Posterior vena cava (tissue), 2 donors: Measurements from ENCODE around the gene RFC2. TPM values are rescaled to one million over a fixed set of nuclear protein-coding genes. Genes with fewer than 3 reads are reported as not detected.
"Not testable (repeated sequence)": the region's sequence is repeated elsewhere in the genome, so short reads cannot be mapped to it uniquely, and the experiment has no call there.

Experiments used
- DNase-seq: peaks from one replicate; pipeline ENCODE4 v3.0.0-alpha.2; 2020; ENCODE audit warnings: low spot score
- intact Hi-C, 2 donors: fragments of 100-400 bp; cut with DNase I; formaldehyde crosslinking; loops; one replicate each; pipeline versions ENCODE4 v1.14.1 to v1.14.2; 2022 to 2023
- total RNA-seq, 2 donors: library from RNA; stranded (reverse); fragmentation: NEBNext Ultra II Directional; extraction: Animal tissue kit (Norgen Biotek cat#: 25700); gene quantifications; one replicate each; pipeline ENCODE4 v1.2.1, GENCODE V29; 2021
- donor health status: DM: yes; HTN: yes; CAD: no.
- donor health status: DM: yes; HTN: yes; CAD: no.

RFC2 gene
- total RNA-seq, 2 donors from 2014 or later, result 12.5 to 12.8 TPM

DNA sequence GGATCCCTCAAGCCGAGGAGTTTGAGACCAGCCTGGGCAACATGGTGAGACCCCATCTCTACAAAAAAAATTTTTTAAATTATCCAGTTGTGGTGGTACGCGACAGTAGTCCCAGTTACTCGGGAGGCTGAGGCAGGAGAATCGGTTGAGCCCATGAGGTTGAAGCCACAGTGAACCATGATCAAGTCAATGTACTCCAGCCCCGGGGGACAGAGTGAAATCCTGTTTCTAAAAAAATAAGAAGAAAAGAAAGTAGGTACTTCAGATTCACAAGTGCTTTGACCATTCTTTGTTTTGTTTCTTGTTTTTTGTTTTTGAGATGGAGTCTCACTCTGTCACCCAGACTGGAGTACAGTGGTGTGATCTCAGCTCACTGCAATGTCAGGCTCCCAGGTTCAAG, 1.3 kb upstream of the RFC2 start:
- DNase-seq, result not testable (repeated sequence)
- intact Hi-C loops, result loop anchor here in 1 of 2 donors (10.0 kb wide), 1 partner anchor 51 kb away; no protein-coding TSS in a partner anchor

DNA sequence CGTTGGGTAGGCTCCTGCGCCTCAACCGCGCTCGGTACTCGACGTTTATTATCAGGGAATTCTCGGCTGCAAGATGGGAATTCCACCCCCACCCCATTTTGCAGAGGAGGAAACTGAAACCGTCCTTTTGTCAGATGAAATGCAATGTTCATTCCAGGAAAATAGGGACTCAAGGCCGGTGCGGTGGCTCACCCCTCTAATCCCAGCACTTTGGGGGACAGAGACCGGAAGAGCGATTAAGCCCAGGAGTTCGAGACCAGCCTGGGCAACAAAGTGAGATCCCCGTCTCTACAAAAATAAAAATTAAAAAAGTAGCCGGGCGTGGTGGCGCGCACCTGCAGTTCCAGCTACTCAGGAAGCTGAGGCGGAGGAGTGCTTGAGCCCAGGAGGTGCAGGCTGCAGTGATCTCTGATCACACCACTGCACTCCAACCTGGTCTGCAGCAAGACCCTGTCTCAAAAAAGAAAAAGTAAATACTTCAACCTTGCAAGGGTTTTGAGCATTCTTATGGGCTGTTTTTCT, 720 bp upstream of the RFC2 start:
- intact Hi-C loops, result loop anchor here in 1 of 2 donors (10.0 kb wide), 1 partner anchor 50 kb away; no protein-coding TSS in a partner anchor
- no peak for DNase-seq

DNA sequence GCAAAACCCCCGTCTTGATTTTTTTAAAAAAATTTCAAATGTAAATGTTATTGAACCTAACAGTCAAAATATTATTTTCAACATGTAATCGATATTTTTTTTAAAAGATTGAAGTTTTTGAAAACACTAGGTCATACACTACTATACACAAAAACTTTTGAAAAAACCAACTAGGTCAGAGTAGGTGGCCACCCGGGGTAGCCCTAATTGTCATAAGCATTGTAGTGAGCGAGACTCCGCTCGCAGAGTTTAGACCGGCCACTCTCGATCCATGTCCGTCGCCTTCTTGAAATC, 417 bp downstream of the RFC2 start:
- no peak for DNase-seq
- intact Hi-C loops, result loop anchor here in 1 of 2 donors (10.0 kb wide), 1 partner anchor 49 kb away; no protein-coding TSS in a partner anchor

DNA sequence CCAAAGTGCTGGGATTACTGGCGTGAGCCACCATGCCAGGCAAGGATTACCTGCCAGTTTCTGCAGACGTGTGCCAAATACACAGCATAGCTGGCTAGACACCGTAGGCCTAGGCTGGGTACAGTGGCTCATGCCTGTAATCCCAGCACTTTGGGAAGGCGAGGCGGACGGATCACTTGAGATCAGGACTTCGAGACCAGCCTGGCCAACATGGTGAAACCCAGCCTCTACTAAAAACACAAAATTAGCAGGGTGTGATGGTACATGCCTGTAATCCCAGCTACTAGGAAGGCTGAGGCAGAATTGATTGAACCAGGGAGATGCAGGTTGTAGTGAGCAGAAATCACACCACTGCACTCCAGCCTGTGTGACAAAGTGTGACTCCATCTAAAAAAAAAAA, 868 bp downstream of the RFC2 start:
- intact Hi-C loops, result loop anchor here in 1 of 2 donors (10.0 kb wide), 1 partner anchor 49 kb away; no protein-coding TSS in a partner anchor
- no peak for DNase-seq

DNA sequence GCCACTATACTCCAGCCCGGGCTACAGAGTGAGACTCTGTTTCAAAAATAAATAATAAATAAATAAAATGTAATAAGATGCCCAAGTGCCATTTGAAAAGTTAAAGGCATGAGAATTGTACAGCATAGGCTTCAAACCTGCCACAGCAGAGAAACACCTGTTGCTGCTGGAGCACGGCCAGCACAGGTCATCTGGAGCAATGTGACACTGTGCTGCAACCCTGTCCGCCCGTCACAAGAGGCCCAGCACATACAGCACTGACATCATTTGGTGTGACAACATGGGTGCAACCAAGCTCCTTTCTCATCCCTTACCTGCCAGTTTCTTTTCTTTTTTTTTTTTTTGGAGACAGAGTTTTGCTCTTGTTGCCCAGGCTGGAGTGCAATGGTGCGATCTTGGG, 1.3 kb downstream of the RFC2 start:
- intact Hi-C loops, result loop anchor here in 1 of 2 donors (10.0 kb wide), 1 partner anchor 48 kb away; no protein-coding TSS in a partner anchor
- DNase-seq, result no peak

DNA sequence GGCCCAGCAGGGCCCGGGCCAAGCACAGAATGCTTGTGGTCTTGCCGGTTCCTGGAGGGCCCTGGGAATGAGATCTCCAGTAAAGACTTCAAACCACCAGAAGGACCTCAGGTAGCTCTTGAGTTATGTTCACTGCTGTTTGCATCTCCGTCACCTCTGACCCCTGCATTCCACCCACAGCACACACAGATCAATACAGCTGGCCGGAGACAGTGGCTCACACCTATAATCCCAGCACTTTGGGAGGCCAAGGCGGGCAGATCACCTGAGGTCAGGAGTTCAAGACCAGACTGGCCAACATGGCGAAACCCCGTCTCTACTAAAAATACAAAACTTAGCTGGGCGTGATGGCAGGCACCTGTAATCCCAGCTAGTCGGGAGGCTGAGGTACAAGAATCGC, 5.1 kb downstream of the RFC2 start:
- DNase-seq, intact Hi-C loops: not testable (repeated sequence)

DNA sequence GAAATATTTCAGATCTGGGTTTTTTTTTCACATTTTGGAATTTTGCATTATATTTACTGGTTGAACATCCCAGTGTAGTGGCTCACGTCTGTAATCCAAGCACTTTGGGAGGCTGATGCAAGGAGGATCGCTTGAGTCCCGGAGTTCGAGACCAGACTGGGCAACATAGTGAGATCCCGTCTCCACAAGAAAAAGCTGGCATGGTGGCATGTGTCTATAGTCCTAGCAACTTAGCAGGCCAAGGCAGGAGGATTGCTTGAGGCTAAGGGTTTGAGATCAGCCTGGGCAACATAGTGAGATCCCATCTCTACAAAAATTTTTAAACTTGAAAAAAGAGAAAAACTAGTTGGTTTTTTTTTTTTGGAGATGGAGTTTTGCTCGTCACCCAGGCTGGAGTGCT, 6.0 kb downstream of the RFC2 start:
- intact Hi-C loops, result no loop called here
- DNase-seq, result no peak

DNA sequence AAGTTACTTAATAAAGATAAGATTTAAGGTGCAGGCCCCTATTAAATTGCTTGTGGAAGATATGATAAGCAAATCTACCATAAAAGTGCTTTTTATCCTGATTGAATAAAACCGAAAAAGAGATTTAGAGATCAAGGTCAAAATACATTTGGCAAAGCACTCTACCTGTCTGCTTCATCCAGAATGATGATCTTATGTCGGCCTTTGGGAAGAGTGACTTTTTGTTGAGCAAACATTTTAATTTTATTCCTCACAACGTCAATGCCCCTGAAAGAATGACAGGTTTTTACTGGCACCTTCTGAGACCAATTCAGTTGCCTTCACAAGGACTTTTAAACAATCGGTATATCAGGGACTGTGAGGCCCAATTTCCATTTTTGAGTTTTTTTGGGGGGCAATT, 7.7 kb downstream of the RFC2 start:
- no peak for DNase-seq
- intact Hi-C loops, result no loop called here

DNA sequence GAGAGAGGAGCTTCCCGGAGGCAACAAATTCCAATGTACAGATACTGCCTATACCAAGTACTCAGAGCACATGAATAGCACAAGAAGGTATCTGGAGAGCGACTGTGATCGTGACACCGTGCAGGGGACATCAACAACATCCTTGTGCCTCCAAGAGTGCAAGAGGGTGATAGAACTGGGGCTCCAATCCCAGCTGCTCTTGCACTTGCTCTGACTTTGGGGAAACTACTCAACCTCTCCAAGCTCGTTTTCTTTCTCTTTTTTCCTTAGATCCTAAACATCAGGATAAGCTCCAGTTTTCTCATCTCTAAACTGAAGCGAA, 12.1 kb downstream of the RFC2 start:
- no peak for DNase-seq
- intact Hi-C loops, result no loop called here

DNA sequence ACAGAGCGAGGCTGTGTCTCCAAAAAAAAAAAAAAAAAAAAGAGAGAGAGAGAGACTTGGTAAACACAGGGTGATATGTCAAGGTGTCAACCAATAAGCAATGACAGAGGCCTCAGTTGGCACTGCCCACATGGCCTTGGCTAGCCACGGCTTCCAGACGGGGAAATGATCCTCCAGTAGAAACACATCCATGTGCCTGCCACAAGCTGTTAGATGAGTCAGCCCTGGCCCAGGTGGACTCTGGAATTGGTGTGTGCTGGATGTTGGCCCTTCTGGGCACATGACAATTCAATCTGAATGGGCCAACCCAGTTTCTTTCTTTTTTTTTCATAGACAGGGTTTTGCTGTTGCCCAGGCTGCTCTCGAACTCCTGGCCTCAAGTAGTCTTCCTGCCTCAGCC, 13.7 kb downstream of the RFC2 start:
- no peak for DNase-seq
- intact Hi-C loops, result no loop called here

DNA sequence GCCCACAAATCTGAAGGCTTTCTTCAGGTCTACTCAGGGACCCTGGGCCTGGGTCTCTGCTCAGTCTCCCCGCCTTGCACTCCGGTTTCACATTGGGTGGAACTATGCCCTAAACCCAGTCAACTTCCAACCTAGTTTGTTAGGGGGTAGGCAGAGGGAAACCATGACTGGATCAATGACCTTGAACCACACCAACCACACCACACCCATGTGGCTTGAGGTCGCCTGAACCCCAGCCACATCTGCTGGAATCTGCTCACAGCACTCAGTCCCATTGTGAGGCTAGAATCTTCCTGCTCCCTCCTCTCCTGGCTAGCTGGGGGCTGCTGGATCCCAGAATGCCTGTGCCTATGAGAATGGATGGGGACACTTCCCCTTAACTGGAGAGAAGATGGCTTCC, 17.9 kb downstream of the RFC2 start:
- DNase-seq, result no peak
- intact Hi-C loops, result no loop called here

DNA sequence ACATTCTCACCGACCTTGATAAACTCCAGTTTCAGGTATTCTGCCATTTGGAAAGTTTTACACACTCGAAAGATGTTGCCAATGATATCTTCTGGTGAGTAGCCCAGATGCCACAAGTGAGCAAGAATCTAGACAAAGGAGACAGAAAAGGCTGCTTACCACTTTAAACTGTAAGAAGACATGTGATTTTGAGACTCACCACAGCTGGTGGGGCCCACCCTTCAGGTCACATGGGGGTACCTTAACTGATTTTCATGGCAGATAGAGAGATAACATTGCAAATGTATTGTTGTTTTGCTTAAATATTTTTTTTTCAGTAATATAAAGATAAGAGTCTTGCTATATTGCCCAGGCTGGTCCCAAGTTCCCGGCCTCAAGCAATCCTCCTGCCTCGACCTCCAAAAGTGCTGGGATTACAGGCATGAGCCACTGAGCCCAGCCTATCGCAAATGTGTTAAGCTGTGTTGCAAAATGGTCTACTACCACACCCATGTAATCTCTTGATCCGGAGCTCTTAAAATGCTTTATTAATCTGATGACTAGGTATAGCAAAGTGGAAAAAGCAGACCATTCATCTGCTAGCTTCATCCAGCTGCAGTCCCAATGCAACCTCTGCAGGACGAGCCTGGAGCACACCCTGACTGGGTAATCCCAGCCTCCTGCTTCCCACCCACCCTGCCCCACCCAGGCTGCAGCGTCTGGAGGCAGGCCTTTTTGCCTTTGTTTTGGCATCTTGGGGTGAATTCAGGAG, 18.5 kb downstream of the RFC2 start:
- intact Hi-C loops, result no loop called here
- DNase-seq, result no peak

DNA sequence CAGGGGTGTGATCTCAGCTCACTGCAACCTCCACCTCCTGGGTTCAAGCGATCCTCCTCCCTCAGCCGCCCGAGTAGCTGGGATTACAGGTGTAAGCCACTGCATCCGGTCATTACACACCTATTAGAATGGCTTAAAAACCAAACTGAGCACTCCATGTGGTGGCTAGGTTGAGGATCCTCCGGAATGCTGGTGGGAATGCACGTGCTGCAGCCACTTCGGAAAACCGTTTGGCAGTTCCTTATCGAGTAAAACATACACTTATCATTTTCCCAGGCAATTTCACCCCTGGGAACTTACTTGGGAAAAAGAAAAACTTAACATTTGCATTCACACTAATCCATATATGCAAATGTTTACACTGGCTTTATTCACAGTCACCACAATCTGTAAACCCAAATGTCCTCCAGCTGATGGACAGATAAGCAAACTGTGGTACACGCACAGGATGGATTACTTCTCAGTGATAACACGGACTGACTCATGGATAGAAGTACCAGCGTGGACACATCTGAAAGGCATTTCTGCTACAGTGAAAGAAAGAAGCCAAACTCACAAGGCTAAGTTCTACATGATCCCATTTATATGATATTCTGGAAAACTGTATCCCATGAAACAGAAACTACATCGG, 20.4 kb downstream of the RFC2 start:
- DNase-seq, result no peak
- intact Hi-C loops, result no loop called here

DNA sequence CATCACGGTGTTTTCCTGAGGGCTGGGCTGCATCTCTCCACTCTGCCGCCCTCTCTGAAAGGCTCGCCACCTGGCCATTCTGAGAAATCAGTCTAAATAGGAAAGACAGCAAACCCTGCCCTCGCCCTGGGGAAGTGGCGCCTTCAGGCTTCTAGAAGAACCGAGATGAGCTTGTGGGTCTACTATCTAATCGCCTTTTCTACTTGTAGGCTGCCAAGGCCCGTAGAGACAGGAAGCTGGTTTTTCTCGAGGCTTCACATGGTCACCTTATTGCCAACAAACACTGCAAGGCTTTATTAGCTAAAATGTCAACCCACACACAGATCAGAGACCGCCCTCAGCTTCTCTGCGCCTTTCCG, 23.0 kb downstream of the RFC2 start:
- intact Hi-C loops, result no loop called here

DNA sequence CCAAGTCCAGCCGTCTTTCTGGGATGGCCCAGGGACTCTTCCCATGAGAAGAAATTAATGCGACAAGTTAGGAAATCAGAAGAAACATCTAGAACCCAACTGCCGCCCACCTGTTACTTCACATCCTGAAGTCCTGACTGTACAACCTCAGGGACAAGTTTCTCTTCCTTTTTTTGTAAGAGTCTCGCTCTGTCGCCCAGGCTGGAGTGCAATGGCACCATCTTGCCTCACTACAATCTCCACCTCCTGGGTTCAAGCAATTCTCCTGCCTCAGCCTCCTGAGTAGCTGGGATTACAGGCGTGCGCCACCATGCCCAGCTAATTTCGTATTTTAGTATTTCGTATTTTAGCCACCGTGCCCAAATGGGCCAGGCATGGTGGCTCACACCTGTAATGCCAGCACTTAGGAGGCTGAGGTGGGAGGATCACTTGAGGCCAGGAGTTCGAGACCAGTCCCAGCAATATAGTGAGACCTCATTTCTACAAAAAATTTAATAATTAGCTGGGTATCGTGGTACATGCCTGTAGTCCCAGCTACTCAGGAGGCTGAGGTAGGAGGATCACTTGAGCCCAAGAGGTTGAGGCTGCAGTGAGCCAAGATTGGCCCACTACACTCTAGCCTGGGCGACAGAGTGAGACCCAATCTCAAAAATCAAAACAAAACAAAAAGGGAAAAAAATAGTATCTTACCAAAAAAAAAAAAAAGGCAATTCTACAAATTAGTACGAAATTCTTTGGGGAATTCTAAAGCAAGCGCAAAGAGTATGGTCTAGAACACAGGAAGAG, 23.6 kb downstream of the RFC2 start:
- intact Hi-C loops, result no loop called here
- DNase-seq, result no peak

More for the DNA sequence above, 23.0 kb downstream of the RFC2 start:
- no peak for DNase-seq

DNA sequence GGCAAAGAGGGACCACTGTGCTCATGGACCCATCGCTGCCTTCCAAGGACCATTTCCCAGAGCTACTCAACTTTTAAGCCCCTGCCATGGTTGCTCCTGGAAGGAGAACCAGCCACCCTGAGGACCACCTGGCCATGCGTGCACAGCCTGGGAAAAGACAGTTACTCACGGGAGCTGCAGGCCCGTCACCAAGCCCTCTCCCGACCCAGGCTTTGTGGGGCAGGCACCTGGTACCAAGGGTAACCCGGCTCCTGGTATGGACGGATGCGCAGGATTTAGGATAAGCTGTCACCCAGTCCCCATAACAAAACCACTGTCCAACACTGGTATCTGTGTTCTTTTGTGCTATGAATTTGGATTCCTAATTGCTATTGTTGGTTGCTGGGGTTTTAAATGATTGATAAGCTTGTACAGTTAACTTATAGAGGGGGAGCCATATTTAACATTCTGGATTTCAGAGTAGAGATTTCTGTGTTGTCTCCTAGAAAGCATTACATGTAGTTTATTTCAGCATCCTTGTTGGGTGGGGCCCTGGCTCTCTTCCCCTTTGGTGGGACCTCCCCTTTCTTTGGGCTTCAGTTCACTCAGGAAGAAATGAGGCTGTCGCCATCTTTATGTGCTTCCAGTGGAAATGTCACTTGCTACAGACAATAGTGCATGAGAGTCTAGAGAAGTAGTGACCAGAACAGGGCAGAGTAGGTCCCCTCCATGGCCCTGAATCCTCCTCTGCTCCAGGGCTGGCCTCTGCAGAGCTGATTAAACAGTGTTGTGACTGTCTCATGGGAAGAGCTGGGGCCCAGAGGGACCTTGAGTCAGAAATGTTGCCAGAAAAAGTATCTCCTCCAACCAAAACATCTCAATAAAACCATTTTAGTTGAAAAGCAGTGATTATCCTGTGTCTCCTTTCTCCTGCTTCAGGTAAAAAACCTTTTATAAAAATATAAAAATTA, 25.0 kb downstream of the RFC2 start:
- DNase-seq, result no peak
- intact Hi-C loops, result no loop called here

DNA sequence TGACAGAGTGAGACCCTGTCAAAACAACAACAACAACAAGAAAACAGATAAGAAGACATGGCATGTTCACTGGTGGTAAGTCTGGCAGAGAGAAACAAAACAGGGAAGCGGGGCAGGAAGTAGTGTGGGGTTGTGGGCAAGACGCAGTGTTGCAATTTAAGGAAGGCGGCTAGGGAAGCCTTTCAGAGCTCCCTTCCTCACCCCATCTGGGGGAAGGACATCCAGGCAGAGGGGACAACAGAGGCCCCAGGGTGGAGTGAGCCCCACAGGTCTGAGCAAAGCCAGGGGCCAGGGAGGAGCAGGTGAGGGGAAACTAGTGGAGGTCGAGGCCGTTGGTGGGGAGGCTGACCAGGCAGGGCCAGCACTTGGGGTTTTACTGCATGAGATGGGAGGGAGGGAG, 27.6 kb downstream of the RFC2 start:
- intact Hi-C loops, result no loop called here

DNA sequence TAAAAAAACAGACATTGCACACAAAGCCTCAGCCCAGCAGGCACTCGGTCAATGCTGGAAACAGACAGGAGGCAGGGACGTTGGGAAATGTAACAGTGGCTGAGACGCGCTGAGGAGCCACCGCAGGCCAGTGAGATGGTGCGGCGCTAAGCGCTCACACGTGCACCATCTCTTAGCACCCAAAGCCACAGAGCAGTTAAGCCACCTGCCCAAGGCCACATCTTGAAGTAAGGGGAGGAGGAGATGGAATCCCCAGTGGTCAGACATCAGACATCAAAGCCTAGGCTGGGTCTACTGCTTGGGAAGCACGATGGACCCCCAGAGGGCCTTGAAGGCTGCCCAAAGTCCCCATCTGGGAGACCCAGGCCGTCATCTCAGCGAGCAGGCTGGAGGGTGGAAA, 28.8 kb downstream of the RFC2 start:
- intact Hi-C loops, result no loop called here
- DNase-seq, result no peak

More for the DNA sequence above, 27.6 kb downstream of the RFC2 start:
- no peak for DNase-seq

DNA sequence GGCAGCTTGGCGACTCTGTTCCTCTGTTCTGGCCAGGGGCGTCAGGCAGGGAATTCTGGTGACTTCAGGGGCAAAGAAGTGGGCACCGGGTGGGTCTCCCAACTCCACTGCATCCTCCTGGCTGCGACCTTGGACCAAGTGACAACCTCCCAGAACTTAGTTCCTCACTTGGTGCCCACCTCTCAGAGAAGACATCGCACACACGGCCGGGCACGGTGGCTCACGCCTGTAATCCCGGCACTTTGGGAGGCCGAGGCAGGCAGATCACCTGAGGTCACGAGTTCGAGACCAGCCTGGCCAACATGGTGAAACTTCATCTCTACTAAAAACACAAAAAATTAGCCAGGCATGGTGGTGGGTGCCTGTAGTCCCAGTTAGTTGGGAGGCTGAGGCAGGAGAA, 29.3 kb downstream of the RFC2 start:
- intact Hi-C loops, result loop anchor here in 1 of 2 donors (5.0 kb wide), 1 partner anchor 162 kb away; no protein-coding TSS in a partner anchor
- not testable (repeated sequence) for DNase-seq
